Spleen (tissue), 7 donors: ENCODE results near the gene MLF1.

Experiments
- CTCF ChIP-seq, 11 experiments: fragments of 200-600 bp in 7 of 11; fragments of 450-650 bp in 4 of 11; sonication (generic) in 4 of 11; IDR thresholded peaks in 8 of 11; conservative IDR thresholded peaks in 3 of 11; 1 replicate in 7 of 11; 2 replicates in 4 of 11; pipeline versions ENCODE4 v1.4.0 to v1.8.0; 2016 to 2021; ENCODE audit warnings: antibody characterized with exemption in 11 of 11, inconsistent platforms in 4 of 11, mild to moderate bottlenecking in 1 of 11
- POLR2AphosphoS5 ChIP-seq, 3 donors: sonication (generic); formaldehyde crosslinking; IDR thresholded peaks; one replicate each; pipeline ENCODE4 v1.5.1; 2017; ENCODE audit warnings: antibody characterized with exemption in 3 of 3
- donor health status: DM: no; HTN: no; CAD: no; lungs with moderate emphysema.
- donor health status: DM: no; HTN: no; CAD: no.
- donor health status: DM: no; HTN: no; CAD: no.

- no peak for TF ChIP-seq POLR2AphosphoS5 (IDR thresholded peaks at IDR 0.05)
- TF ChIP-seq CTCF (IDR thresholded peaks at IDR 0.05 in 8 of 11, conservative IDR thresholded peaks at IDR 0.05 in 3 of 11): no peak
Observed at GRCh38 chr3:158540066-158540465, 30.9 kb upstream of the MLF1 start.
